ENCODE data around the gene FAM81B. TPM values are rescaled to one million over a fixed set of nuclear protein-coding genes. Genes with fewer than 3 reads are reported as not detected.

The FAM81B gene, protein sequence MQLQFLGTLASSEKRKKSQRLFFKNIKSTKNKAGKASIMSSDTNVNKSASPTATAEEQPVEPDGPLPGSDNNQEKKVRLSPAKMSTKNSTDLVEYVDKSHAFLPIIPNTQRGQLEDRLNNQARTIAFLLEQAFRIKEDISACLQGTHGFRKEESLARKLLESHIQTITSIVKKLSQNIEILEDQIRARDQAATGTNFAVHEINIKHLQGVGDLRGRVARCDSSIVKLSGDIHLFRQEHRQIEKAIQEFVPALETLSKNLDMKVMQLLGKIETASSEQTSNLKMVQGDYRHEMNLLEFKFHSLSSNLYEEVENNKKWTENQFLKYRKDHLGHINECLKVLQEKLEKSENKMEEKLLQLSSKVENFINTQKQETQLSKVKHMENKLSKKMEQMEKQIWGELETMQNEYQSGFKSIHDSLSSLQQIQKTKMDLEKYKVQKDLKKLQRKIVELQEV
- not detected in 2 replicates for total RNA-seq

DNA sequence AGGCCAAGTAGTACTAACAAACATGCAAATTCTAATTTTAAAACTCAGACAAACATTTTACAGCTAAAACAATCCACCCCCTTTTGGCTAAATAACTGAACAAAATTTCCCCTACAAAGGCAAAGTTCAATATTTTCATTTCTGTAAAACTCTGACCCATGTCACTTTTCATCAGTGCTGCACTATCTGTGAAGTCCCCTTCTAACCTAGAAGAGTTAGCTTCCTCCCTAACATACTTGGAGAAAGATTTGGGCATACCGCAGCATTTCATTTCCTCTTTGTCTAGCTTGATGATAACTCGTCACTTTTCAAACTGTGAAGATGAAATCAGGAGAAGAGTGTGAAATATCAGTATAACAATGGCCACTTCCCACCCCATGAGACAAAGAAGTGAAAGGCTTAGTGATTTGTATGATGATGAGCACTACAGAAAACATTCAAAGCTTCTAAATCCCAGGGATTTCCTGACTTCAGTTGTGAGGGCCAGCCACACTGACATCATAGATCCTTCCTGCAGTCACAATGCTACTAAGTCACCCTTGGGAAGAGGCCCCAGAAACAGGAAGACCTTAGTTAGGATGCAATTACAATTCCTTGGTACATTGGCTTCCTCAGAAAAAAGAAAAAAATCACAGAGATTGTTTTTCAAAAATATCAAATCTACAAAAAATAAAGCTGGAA, at the start of gene FAM81B:
Gene FAM81B (plus strand): TSS at position 555 of the 681 bp plus-strand sequence. CDS start 24 bp downstream, at position 579.

Other genes with a start within 250 kb of the FAM81B start
- 4.7 and 6.1 TPM in 2 replicates for gene MCTP1, start 106.3 kb upstream of the FAM81B start, total RNA-seq
- gene SKIC3, start 163.6 kb downstream of the FAM81B start, total RNA-seq: 131 and 145 TPM in 2 replicates
- 8.4 and 13.0 TPM in 2 replicates for gene ARSK, start 163.7 kb downstream of the FAM81B start, total RNA-seq
- 0.28 TPM in 2 replicates for gene GPR150, start 228.7 kb downstream of the FAM81B start, total RNA-seq